GM21367 (cell line): Measurements from ENCODE around the gene PGRMC1.
"Not testable (repeated sequence)": the region's sequence is repeated elsewhere in the genome, so short reads cannot be mapped to it uniquely, and the experiment has no call there.

ENCODE experiments used
- ATAC-seq: cut with Tn5 transposase; IDR thresholded peaks from one replicate; pipeline ENCODE4 v1.9.1; 2021; ENCODE audit not compliant: unreplicated experiment

Gene PGRMC1

GRCh38 chrX:119231936-119232445 lies 4.1 kb upstream of the PGRMC1 start:
- ATAC-seq, result no peak

GRCh38 chrX:119235051-119235511 lies 1.0 kb upstream of the PGRMC1 start:
- no peak for ATAC-seq

GRCh38 chrX:119236623-119237561 lies 807 bp downstream of the PGRMC1 start:
- ATAC-seq, result peak; percentile 24

GRCh38 chrX:119237562-119237942 lies 1.5 kb downstream of the PGRMC1 start:
- no peak for ATAC-seq

GRCh38 chrX:119238557-119238956 lies 2.5 kb downstream of the PGRMC1 start:
- no peak for ATAC-seq

- no peak for ATAC-seq
These were observed 4.3 kb downstream of the PGRMC1 start for GRCh38 chrX:119240356-119240755.

GRCh38 chrX:119247702-119248101 lies 11.6 kb downstream of the PGRMC1 start:
- ATAC-seq, result no peak

- ATAC-seq, result no peak
These were observed 13.8 kb downstream of the PGRMC1 start for GRCh38 chrX:119249891-119250290.

- ATAC-seq, result no peak
These were observed 15.3 kb downstream of the PGRMC1 start for GRCh38 chrX:119251386-119251785.

- ATAC-seq, result no peak
These were observed 16.6 kb downstream of the PGRMC1 start for GRCh38 chrX:119252716-119253115.

- ATAC-seq, result no peak
These were observed 30.4 kb downstream of the PGRMC1 start for GRCh38 chrX:119266364-119266995.

GRCh38 chrX:119267115-119267514 lies 31.0 kb downstream of the PGRMC1 start:
- not testable (repeated sequence) for ATAC-seq

GRCh38 chrX:119272882-119273419 lies 36.9 kb downstream of the PGRMC1 start:
- ATAC-seq, result no peak

- ATAC-seq, result no peak
These were observed 37.5 kb downstream of the PGRMC1 start for GRCh38 chrX:119273420-119274192.

GRCh38 chrX:119282347-119282746 lies 46.3 kb downstream of the PGRMC1 start:
- not testable (repeated sequence) for ATAC-seq

GRCh38 chrX:119288890-119289393 lies 52.9 kb downstream of the PGRMC1 start:
- no peak for ATAC-seq

GRCh38 chrX:119290476-119290875 lies 54.4 kb downstream of the PGRMC1 start:
- no peak for ATAC-seq

GRCh38 chrX:119291246-119291645 lies 55.2 kb downstream of the PGRMC1 start:
- ATAC-seq, result not testable (repeated sequence)

GRCh38 chrX:119292445-119292844 lies 56.4 kb downstream of the PGRMC1 start:
- no peak for ATAC-seq
